SKM-1 treated with dmso at 0.1 percent for 144 hours (cell line): Measurements from ENCODE around the gene RPS28.

Experiments used
- DNase-seq: peaks from one replicate; lab custom pipeline; 2025; ENCODE audit not compliant: unreplicated experiment; lab: John Stamatoyannopoulos, UW

Gene RPS28

GRCh38 chr19:8371011-8371804 lies 49.9 kb downstream of the RPS28 start:
- DNase-seq: no peak
